Measurements from ENCODE around the gene TAF13. TPM values are rescaled to one million over a fixed set of nuclear protein-coding genes. Genes with fewer than 3 reads are reported as not detected.

Gene TAF13, protein sequence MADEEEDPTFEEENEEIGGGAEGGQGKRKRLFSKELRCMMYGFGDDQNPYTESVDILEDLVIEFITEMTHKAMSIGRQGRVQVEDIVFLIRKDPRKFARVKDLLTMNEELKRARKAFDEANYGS
- total RNA-seq = 83.4 and 93.5 TPM in 2 replicates
- 67.7 TPM for polyA plus RNA-seq (2012)

- DNase-seq (ENCODE audit: low read depth) = peak; percentile 96
Observed at GRCh38 chr1:109075531-109076490, at the start of gene TAF13. TSS of gene TAF13 (minus strand) at chr1:109076003. CDS start at chr1:109075947, 56 bp downstream.

DNA sequence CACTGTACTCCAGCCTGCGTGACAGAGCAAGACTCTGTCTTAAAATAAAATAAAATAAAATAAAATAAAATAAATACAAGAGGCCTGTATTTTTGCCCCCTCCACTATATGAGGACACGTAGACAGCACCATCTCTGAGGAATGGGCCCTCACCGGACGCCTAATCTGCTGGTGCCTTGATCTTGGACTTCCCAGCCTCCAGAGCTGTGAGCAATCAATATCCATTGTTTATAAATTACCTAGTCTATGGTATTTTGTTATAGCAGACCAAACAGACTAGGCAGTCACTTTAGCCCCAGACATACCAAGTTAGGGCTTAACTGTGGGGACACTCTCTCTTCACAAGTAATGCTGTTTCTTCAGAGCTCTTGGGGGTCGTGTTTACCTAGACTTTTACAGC is 44.6 kb upstream of the TAF13 start:
- no peak for DNase-seq (ENCODE audit: low read depth)

GRCh38 chr1:109118089-109118488 is 42.3 kb upstream of the TAF13 start:
- DNase-seq (ENCODE audit: low read depth) = no peak

DNA sequence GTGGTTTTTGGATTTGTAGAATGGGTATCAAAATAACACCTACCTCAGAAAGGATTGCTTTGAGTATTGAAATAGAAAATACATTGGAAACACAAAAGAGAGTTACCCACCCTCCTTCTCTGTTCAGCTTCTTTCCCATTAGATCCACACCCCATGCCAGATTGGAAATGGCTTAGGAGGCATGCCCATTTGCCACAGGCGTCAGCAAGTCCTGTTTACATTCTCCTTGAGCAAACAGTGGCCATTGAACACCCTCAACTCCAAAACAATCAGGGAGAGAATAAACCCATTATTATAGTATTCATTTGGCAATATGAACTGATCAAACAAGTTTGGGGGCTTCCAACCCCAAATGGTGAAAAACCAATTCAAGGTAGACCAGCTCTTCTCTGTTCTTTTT is 40.5 kb upstream of the TAF13 start:
- DNase-seq (ENCODE audit: low read depth) = no peak

GRCh38 chr1:109115685-109116084 is 39.9 kb upstream of the TAF13 start:
- DNase-seq (ENCODE audit: low read depth) = no peak

DNA sequence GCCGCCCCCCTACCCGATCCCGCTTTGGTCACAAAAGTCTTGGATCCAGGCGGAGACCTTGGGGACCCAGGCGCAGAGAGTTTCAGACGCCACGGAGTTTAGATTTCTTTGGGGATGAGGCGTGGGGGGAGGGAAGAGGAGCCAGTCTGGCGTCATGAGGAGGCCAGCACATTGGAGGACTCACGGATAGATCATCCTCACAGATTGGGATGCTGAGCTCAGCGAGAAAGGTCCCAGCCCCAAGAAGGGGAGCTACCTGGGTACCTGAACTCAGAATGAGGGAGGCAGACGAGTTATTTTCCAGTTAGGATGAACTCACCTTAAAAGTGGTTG is 38.5 kb upstream of the TAF13 start:
- no peak for DNase-seq (ENCODE audit: low read depth)

DNA sequence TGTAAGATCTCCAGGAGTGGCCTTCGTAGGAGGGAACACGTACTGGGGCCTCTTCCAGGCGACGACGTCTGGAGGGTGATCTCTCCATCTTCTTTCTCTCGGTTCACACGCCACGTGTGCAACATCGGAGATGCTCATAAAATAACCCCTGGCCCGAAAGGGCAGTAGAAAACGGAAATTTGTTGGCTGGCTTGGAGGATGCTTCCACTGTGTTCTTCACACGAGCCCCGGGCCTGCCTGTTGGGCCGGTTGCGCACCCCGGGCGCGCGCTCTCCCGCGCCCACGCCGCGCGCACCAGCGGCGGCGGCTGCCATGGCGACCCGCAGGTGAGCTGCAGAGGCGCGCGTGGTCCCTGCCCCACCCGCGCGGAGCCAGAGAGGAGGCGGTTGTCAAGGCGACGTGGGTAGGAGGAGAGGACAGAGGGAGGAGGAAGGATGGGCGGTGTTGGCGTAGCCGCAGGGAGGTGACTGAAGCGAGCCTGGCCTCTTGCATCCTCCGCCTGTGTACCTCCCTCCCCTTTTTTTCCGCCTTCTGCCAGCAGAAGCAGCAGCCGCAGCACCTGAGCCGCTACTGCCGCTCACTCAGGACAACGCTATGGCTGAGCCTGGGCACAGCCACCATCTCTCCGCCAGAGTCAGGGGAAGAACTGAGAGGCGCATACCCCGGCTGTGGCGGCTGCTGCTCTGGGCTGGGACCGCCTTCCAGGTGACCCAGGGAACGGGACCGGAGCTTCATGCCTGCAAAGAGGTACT is 38.0 kb upstream of the TAF13 start, which contains the start of gene ELAPOR1:
Gene ELAPOR1 (plus strand): TSS at position 526 of the 752 bp plus-strand sequence. CDS start 69 bp downstream, at position 595.
- DNase-seq (ENCODE audit: low read depth) = no peak

GRCh38 chr1:109112652-109113285 is 37.0 kb upstream of the TAF13 start:
- peak; percentile 92 for DNase-seq (ENCODE audit: low read depth)

DNA sequence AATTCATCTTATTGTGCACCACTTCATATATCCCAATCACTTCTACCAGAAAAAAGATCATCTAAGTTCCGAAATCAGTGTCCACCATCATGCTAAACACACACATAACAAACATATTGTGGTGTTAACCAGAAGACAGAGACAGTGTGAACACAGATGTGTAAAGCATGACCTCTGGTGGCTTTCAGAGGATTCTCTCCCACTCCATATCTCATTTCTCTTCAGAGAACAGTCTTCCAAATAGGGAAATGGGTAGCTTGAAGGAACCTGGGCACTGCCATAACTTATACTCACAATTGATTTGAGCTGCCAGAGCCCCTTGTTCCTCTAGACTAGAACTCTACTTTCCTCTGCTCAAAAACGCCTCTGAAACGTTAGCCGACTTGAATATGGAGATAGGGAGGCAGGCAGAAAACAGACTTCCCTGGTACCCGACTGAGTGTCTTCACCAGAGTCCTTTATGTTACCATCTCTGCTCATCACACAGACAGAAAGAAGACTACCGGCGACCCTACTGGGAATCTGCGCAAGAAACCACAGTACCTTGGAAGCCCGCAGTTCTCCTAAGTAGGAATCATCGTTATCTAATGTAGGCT is 36.4 kb upstream of the TAF13 start:
- DNase-seq (ENCODE audit: low read depth) = peak; percentile 59

DNA sequence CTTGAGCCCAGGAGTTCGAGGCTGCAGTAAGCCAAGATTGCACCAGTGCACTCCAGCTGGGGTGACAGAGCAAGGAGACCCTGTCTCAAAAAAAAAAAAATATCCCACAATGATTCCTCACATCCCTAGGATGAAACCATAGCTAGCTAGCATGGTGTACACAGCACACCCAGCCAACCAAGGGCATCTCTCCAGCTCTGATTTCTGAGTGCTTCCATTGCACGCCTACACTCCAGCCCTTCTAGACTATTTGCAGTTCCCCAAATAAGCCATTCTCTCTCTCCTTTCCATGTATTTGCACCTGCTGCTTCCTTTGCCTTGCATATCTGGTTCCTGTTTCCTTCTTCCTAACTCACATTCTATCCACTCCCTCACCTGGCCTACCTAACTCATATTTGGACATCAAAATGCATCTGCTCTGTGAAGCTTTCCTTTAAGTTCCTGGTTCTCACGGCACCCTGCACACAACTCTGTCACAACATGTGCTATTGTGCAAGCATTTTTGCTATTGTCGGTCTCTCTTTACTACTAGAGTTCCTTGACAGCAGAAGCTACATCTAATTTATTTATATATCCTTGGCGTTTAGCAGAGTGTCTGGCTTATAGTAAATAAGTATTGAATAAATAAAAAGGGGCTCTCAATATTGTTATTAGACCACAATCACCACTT is 35.7 kb upstream of the TAF13 start:
- no peak for DNase-seq (ENCODE audit: low read depth)

DNA sequence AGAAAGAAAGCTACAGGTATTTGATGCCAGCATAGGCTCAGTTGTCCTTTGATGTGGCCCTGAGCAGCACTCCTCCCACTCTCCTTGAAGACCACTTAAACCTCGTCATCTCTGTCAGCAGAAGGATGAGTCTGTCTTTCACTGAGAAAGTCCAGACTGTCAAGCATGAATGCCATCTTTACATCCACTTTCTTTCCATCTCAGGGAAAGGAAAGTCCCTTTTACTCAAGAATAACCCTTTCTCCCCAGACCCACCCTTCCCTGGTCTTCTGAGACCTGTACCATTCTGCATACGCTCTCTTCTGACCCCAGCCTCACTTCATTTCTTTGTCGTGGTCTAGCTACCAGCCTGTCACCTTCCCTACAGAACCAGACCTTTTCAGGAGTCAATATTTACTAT is 34.1 kb upstream of the TAF13 start:
- DNase-seq (ENCODE audit: low read depth) = no peak

- DNase-seq (ENCODE audit: low read depth) = no peak
Observed at GRCh38 chr1:109107785-109108184, 32.0 kb upstream of the TAF13 start.

DNA sequence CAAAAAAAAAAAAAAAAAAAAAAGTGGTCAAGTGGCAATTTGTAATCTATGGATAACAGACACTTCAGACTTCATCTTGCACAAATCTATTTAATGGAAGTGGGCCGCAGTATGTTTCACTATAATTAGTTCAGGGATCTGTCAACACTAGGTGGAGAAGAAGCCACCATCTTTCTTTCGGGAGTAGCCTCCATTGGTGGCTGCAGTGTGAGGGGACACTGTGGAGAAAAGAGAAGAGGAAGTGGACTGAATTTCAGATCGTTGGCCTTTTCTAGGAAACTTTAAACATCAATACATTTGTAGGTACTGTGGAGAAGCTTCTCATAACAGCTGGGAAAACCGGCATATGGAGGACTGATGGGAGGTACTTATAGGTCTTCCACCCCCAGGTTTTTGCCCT is 30.1 kb upstream of the TAF13 start:
- no peak for DNase-seq (ENCODE audit: low read depth)

DNA sequence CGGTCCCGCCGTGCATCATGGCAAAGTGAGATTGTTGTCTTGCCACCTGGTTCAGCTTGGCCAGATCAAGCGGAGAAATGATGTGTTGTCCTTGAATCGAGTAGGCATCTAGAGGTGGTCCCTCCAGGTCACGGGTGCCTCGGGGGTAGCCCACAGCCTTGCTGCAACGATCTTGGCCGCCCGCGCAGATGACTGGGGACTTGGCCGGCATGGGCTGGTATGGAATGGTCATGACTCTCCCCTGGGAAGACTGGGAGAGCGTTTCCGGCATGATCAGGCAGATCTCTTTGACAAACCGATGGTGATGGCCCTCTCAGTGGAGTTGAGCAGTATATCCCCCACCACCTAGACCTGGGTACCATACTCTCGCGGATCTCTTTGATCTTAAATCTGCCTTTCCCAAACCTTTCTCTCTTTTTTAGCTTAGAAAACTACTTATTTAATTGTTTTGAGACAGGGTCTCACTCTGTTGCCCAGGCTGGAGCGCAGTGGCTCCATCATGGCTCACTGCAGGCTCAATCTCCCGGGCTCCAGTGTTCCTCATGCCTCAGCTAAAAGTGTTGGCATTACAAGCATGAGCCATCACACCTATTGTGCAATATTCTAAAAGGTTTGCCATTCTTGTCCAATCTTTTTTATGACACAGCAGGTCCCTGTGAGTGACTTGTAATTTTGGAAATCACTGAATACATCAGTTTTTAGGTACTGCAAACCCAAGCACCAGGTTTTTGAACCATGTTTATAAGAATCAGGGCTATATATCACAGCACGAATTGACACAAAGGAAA is 28.8 kb upstream of the TAF13 start:
- DNase-seq (ENCODE audit: low read depth) = no peak

- DNase-seq (ENCODE audit: low read depth) = peak; percentile 98
Observed at GRCh38 chr1:109099938-109100773, 24.4 kb upstream of the TAF13 start.

DNA sequence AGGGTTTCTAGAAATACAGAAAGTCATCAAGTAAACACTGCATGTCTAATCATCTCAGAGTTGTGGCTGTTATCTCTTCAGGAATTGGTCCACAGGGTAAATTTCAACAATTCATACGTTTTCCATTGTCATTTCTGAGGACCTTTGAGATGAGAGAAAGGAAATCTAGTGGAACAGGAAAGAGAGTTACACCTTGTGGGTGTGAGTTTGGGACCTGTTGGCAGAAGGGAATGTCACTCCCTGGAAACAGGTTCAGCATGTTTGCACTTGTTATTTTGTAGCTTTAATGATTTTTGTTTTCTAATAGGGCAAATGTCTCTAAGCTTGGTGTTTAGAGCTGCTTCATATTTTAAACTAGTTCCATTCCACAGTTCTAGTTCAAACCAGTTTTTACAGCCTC is 20.3 kb upstream of the TAF13 start:
- DNase-seq (ENCODE audit: low read depth) = no peak

- DNase-seq (ENCODE audit: low read depth) = no peak
Observed at GRCh38 chr1:109095631-109096030, 19.8 kb upstream of the TAF13 start.

DNA sequence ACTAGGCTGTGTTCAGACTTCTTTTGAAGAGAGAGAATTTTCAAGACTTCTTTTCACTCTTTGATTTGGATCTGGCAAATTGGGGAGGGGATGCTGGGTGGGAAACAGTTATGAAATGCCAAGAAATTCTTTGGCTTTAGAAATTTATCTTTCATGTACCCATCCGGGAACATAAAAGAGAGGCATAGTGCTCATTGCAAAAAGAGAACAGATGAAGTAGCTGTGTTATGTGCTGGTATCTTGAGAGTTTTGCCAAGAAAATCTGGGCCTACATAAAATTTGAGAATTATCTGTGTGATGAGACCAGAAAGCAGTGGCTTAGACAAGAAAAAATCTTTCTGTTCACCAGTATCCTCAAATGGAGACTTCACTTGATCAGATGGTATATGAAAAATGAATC is 19.1 kb upstream of the TAF13 start:
- DNase-seq (ENCODE audit: low read depth) = no peak

- DNase-seq (ENCODE audit: low read depth) = no peak
Observed at GRCh38 chr1:109094377-109094803, 18.6 kb upstream of the TAF13 start.

All from myocyte (in vitro differentiated cells).